ENCODE measurements around the gene ZNF132.

GRCh38 chr19:58460039-58460438 is 20.1 kb upstream of the ZNF132 start:
- TF ChIP-seq SMAD3 (CRISPR knock-in tag; IDR thresholded peaks at IDR 0.05; ENCODE audit: borderline replicate concordance) (no peak), NFE2L1 (CRISPR knock-in tag; IDR thresholded peaks at IDR 0.05) (no peak), ZNF423 (CRISPR knock-in tag; IDR thresholded peaks at IDR 0.05) (no peak), USF2 (CRISPR knock-in tag; IDR thresholded peaks at IDR 0.05) (no peak), CTCF (IDR thresholded peaks at IDR 0.05) (no peak), PRDM15 (CRISPR knock-in tag; IDR thresholded peaks at IDR 0.05) (no peak), E2F4 (CRISPR knock-in tag; IDR thresholded peaks at IDR 0.05; ENCODE audit: borderline replicate concordance, low read depth) (no peak), ZNF512 (CRISPR knock-in tag; IDR thresholded peaks at IDR 0.05; ENCODE audit: borderline replicate concordance) (no peak)
